IPS-18c (cell line): ENCODE results near the gene PGLYRP1.

Source experiments
- H3K4me3 ChIP-seq: 2 replicates; pipeline ENCODE4 v1.7.0; 2013; ENCODE audit warnings: low read depth, mild to moderate bottlenecking, low read length, moderate library complexity; ENCODE audit not compliant: insufficient read depth
- H3K9me3 ChIP-seq: one replicate; pipeline ENCODE4 v1.6.1; 2013; ENCODE audit warnings: mild to moderate bottlenecking, low read length, moderate library complexity; ENCODE audit not compliant: control insufficient read depth, insufficient read depth

The PGLYRP1 gene

GRCh38 chr19:46036744-46037128, 13.9 kb upstream of the PGLYRP1 start:
- peaks cover 4% of the 10 kb centered on the region for H3K9me3 ChIP-seq
- no peak overlapping the region for H3K4me3 ChIP-seq

- peaks cover 3% of the 10 kb centered on the region for H3K9me3 ChIP-seq
- no peak overlapping the region for H3K4me3 ChIP-seq
Observed at GRCh38 chr19:46035986-46036743, 13.3 kb upstream of the PGLYRP1 start.

DNA sequence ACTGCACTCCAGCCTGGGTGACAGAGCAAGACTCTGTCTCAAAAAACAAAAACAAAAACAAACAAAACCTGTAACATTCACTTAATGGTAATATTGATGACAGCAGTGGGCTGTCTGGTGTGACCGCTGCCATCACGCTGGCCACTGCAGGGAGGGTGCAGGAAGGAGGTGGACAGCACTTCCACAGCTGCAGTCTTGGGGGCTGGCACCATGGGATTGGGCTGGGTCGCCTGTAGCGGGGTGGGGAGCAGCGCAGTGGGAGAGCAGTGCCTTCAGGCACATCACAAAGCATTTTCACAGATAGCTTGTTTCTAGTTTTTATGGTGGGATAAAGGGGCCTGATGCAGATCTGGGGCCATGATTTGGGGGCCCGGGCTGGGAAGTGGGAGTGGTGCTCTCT, 12.7 kb upstream of the PGLYRP1 start:
- Histone ChIP-seq H3K9me3 (no peaks in the 10 kb centered on the region), H3K4me3 (no peak overlapping the region)

DNA sequence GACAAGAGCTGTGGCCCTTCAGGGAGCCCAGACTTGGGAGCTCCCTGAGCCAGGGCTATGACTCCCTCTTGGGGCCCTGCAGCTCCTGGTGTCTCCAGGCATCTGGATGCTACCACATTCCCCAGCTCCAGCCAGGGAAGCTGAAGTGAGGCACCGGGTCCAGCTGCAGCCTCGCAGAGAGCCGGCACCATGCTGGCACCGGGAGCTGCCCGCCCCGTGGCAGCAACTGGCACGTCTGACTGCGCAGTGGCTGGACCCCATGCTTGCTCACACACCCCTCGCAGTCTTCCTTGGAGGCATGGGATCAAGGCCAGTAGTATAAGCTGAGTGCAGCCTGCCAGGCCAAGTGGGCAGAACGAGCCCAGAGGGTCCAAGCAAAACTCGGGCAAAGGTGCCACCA, 10.5 kb upstream of the PGLYRP1 start:
- no peaks in the 10 kb centered on the region for H3K9me3 ChIP-seq
- no peak overlapping the region for H3K4me3 ChIP-seq

DNA sequence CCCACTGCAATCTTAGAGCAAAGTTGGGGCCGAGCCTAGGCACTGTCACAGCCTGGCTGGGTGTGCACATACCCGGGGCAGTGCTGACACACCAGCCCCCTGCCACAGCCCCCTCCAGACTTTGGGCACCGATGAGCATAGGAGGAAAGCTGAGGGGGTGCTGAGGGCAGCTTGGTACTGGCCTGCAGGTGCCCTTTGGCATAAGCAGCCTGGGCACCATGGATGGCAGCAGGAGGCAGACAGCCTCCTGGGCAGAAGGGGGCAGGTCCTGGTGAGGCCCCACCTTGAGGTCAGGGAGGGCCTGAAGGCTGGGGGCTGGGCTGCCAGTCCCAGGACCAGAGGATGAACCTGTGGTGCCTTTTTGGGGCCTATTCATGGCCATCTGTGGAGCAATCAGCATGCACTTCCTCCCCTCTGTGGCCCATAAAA, 9.8 kb upstream of the PGLYRP1 start:
- Histone ChIP-seq H3K4me3 (no peak overlapping the region), H3K9me3 (no peaks in the 10 kb centered on the region)

DNA sequence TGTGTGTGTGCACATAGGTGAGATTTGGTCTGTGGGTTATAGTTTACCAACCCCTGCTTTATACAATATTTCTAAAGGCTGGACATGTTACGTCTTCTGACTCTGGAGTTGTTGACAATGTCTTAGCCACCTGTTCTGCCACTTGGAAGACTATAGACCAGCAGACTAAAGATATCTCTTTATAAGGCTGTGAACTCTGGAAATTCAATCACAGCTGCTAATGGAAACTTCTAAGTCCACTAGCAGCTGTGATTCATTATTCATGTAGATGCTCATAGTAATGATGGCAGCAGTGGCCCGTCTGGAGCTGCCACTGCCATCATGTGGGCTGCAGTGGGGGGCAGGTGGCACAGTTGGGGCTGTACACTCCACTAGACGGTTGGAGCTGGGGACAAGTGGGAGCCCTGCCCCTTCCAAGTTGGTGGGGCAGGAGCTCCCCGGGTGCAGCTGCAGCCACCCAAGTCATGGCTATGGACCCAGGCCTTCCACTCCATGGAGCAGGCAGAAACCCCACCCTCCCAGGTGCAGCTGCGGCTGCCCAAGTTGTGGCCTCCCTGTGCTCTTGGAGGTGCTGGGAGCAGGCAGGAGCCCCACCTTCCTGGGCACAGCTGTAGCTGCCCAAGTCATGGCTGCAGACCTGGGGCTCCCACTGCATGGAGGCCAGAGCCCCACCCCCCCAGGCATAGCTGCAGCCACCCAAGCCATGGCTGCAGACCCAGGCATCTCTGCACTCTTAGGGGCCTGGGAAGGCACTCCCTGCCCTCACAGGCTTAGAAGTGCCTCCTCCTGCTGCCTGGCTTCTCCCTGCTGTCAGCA, 9.1 kb upstream of the PGLYRP1 start:
- H3K9me3 ChIP-seq: no peaks in the 10 kb centered on the region
- no peak overlapping the region for H3K4me3 ChIP-seq

- H3K9me3 ChIP-seq: no peaks in the 10 kb centered on the region
- no peak overlapping the region for H3K4me3 ChIP-seq
Observed at GRCh38 chr19:46030812-46031550, 8.1 kb upstream of the PGLYRP1 start.

- no peak overlapping the region for H3K4me3 ChIP-seq
- no peaks in the 10 kb centered on the region for H3K9me3 ChIP-seq
Observed at GRCh38 chr19:46025835-46026234, 3.0 kb upstream of the PGLYRP1 start.

GRCh38 chr19:46023311-46023779, 492 bp upstream of the PGLYRP1 start:
- no peak overlapping the region for H3K4me3 ChIP-seq
- no peaks in the 10 kb centered on the region for H3K9me3 ChIP-seq

DNA sequence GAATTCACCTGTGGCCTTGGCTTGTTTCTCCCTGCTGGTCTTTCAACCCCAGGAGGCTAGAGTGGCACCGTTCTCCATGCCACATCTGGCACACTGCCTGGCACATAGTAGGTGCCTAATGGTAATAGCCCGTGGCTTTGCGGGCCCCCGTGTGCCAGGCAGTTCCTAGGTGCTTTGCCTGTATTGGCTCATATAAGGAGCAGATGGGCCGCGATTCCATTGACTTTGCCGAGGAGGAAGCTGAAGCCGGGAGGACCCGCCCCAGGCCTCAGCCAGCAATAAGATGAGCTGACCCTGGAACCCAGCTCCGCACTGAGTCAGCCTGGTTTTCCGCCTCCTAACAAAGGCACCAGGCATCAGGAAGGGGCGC, 807 bp downstream of the PGLYRP1 start:
- Histone ChIP-seq H3K4me3 (no peak overlapping the region), H3K9me3 (no peaks in the 10 kb centered on the region)

DNA sequence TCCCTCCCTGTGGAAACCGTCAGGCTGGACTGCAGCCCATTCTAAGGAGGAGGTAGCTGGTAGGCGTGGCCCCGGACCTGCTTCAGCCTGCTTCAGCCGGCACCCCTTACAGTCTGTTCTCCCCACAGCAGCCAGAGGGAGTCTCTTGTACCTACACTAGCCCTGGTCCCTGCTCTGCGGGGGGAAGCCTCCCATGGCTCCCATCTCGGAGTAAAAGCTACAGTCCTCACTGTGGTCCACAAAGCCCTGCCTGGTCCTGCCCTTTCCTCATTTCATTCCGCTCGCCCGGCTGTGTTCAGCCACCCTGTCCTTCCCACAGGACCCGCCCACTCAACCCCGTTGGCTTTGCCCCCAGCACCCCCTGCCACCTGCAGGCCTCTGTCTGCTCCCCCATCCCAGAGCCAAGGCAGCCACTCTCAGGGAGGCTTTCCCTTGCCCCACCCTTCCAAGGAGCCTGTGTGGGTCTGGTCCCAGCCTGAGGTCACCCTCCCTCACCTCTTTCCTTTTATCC, 1.3 kb downstream of the PGLYRP1 start:
- Histone ChIP-seq H3K9me3 (no peaks in the 10 kb centered on the region), H3K4me3 (no peak overlapping the region)

GRCh38 chr19:46020819-46021125, 2.1 kb downstream of the PGLYRP1 start:
- Histone ChIP-seq H3K9me3 (no peaks in the 10 kb centered on the region), H3K4me3 (no peak overlapping the region)

DNA sequence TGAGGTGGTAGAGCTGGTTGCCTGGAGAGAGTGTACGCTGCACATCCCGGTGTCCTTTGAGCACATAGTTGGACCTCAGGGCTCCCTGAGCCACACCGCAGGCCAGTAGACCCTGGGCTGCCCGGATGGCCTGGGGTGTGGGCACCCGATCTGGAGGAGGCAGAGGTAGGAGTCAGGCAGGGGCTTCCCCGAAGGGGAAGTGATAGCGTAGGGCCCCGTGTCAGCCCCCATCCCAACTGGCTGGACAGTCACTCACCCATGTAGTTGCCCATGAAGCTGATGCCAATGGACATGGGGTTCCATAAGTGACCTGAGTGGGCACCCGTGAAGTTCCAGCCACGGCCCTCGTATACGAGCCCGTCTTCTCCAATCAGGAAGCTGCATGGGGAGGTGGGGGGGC, 3.6 kb downstream of the PGLYRP1 start:
- no peaks in the 10 kb centered on the region for H3K9me3 ChIP-seq
- H3K4me3 ChIP-seq: no peak overlapping the region

DNA sequence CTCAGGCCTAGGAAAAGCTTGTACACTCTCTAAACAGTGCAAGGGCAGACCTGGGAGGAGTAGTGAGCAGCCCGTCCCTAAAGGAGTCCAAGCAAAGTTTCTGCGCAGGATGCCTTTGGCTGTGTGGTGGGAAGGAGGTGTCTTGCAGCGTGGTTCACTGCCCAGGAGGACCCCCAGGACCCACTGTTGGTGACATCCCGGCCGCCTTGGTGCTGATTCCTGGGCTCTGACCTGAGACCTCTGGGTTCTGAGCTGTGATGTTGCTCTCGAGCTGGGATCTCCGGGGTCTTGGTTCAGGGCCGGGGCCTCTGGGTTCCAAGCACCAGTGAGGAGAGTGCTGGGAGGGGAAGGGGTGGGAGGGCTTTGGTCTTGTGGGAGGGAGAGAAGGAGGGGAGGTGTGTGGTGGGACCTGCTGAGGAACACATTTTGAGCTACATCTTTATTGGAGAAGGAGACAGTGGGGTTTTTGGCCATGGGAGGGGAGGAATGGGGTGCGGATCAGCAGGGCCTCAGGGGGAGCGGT, 4.1 kb downstream of the PGLYRP1 start:
- H3K9me3 ChIP-seq: no peaks in the 10 kb centered on the region
- no peak overlapping the region for H3K4me3 ChIP-seq

- H3K9me3 ChIP-seq: no peaks in the 10 kb centered on the region
- no peak overlapping the region for H3K4me3 ChIP-seq
Observed at GRCh38 chr19:46017874-46018675, 4.8 kb downstream of the PGLYRP1 start.

- H3K9me3 ChIP-seq: no peaks in the 10 kb centered on the region
- no peak overlapping the region; the same call in 1 of the 2 replicates for H3K4me3 ChIP-seq
Observed at GRCh38 chr19:46017095-46017429, 5.8 kb downstream of the PGLYRP1 start.
